ENCODE data around the gene KIRREL3.

The KIRREL3 gene

GRCh38 chr11:126521196-126521595 is 479.4 kb downstream of the KIRREL3 start:
- no peak overlapping the region for H3K4me3 ChIP-seq (ENCODE audit: low read length)
- no peak for TF ChIP-seq CTCF (conservative IDR thresholded peaks at IDR 0.05; ENCODE audit: low read depth, low read length)
- no peak for DNase-seq (ENCODE audit: low read depth)

GRCh38 chr11:126519764-126520734 is 480.5 kb downstream of the KIRREL3 start:
- TF ChIP-seq CTCF (conservative IDR thresholded peaks at IDR 0.05; ENCODE audit: low read depth, low read length): no peak
- DNase-seq (ENCODE audit: low read depth): no peak
- no peak overlapping the region for H3K4me3 ChIP-seq (ENCODE audit: low read length)

- no peak for TF ChIP-seq CTCF (conservative IDR thresholded peaks at IDR 0.05; ENCODE audit: low read depth, low read length)
- no peak for DNase-seq (ENCODE audit: low read depth)
Observed at GRCh38 chr11:126518972-126519690, 481.4 kb downstream of the KIRREL3 start.

GRCh38 chr11:126518071-126518971 is 482.2 kb downstream of the KIRREL3 start:
- TF ChIP-seq CTCF (conservative IDR thresholded peaks at IDR 0.05; ENCODE audit: low read depth, low read length): no peak
- H3K4me3 ChIP-seq (ENCODE audit: low read length): no peak overlapping the region
- no peak for DNase-seq (ENCODE audit: low read depth)

More at GRCh38 chr11:126518972-126519690, 481.4 kb downstream of the KIRREL3 start:
- H3K4me3 ChIP-seq (ENCODE audit: low read length): no peak overlapping the region

- no peak overlapping the region for H3K4me3 ChIP-seq (ENCODE audit: low read length)
- TF ChIP-seq CTCF (conservative IDR thresholded peaks at IDR 0.05; ENCODE audit: low read depth, low read length): no peak
- no peak for DNase-seq (ENCODE audit: low read depth)
Observed at GRCh38 chr11:126515501-126515900, 485.1 kb downstream of the KIRREL3 start.

- no peak for TF ChIP-seq CTCF (conservative IDR thresholded peaks at IDR 0.05; ENCODE audit: low read depth, low read length)
- H3K4me3 ChIP-seq (ENCODE audit: low read length): no peak overlapping the region
- DNase-seq (ENCODE audit: low read depth): no peak
Observed at GRCh38 chr11:126514061-126514693, 486.4 kb downstream of the KIRREL3 start.
